GM19328 (cell line): Measurements from ENCODE around the gene ZFP69.
"Not testable (repeated sequence)": the region's sequence is repeated elsewhere in the genome, so short reads cannot be mapped to it uniquely, and the experiment has no call there.

Experiments
- ATAC-seq: cut with Tn5 transposase; IDR thresholded peaks from one replicate; pipeline ENCODE4 v1.9.1; 2021; ENCODE audit warnings: mild to moderate bottlenecking, moderate library complexity; ENCODE audit not compliant: unreplicated experiment

The ZFP69 gene

DNA sequence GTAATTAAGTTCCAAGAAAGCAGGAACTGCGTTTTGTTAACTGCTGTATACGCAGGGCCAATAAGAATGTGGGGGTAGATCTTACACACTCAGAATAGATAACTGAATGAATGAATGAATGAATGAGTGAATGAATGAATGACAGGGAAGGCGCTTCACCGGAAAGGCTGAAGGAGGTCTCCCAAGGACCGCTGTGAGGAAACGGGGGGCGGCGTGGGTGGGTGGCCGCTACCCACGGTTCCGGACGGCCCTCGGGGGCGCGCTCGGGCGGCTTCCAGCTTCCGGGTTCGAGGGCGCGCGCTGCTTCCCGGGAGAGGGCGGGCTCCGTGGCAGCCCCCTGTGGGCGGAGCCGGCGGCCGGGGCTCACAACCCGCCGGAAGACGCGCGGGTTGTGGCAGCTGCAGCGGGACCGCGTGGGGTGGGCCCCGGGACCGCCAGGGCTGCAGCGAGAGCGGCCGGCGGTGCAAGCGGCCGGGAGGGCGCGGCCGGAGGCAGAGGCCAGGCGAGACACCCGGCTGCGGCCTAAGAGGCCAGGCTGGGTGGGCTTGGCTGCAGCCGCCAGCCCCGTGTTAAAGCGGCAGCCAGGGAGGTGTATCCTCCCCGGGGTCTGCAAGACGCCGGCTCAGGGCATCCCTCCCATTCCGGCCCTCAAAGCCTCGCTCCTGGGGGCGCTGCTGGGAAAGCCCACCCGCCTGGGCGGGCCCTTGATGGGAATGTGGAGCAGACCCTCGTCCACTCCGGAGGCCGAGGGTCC, at the start of gene ZFP69:
TSS of gene ZFP69 (plus strand) at position 367 of the 754 bp plus-strand sequence. CDS start 2,072 bp downstream, outside the sequence.
- no peak for ATAC-seq

DNA sequence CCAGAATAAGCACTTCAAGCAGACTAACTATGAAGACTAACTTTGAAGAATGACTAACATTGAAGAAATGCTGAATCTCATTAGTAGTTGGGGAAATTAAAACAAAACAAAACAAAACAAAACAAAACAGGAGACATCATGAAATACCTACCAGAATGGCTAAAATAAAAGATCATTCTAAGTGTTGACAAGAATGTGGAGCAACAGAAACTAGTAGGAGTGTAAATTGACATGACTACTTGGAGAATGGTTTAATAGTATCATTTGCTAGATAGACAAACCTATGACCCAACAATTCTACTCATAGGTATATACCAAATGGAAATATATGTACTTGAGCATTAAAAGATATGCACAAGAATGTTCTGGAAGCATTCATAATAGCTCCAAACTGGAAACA, 45.7 kb upstream of the ZFP69 start:
- ATAC-seq = no peak

DNA sequence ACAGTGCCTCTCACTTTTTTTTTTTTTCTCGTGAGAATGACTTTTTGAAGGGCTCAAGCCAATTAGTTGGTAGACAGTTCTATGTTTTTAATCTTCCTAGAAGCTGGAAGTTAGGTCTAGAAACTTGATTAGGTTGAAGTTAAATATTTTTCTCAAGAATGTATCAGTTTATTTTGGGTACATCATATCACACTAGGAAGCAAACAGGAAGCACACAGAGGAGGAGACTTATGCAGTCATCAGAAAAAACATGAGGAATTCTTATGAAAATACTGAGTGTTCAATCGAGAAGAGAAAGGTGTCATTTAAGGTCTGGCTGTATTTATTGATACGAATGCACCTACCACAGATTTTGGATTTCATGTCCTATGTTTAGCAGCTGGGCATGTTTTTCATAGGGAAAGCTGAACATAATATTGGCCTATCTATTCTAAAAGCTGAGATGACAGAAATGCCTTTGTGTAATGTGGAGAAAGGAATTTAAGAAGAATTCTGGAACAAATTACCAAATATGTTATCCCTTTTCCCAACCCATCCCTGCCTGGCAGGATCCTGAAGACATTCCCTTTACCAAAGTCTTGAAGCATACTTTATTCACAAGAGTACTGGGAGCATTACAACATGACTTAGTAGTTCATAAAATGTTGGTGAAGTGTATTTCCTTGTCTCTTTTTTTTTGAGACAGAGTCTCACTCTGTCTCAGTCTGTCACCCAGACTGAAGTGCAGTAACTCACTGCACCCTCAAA, 44.3 kb upstream of the ZFP69 start:
- no peak for ATAC-seq

DNA sequence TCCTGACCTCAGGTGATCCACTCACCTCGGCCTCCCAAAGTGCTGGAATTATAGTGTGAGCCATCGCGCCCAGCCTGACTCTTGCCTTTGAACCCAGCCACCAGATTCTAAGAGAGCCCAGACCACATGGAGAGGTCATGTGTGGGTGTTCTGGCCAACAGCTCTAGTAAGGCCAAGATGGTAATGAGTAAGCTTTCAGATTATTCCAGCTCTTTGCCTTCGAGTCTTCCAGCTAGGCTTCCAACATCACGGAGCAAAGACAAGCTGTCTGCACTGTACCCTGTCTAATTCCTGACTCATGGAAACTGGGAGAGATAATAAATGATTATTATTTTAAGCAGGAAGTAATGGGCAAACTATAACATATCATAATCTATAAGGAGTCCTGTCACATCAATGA, 41.6 kb upstream of the ZFP69 start:
- no peak for ATAC-seq

DNA sequence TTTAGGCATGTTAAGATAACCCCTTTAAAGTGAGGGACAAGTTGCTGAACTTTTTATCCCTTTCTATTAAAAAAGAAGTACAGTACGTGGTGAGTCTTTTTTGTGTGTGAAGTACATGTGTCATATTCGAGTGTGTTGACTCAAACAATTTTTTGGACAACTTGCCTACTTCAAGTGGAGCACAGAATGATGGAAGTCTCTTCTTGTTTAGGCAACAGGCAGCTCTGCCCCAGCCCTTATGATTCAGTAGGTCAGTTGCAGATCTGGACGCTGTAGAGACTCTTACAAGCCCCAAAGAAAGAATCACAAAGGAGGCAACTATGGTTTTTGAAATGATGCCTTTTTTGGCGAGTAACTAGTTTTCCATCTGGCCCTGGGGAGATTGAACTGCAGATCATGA, 41.2 kb upstream of the ZFP69 start:
- no peak for ATAC-seq

DNA sequence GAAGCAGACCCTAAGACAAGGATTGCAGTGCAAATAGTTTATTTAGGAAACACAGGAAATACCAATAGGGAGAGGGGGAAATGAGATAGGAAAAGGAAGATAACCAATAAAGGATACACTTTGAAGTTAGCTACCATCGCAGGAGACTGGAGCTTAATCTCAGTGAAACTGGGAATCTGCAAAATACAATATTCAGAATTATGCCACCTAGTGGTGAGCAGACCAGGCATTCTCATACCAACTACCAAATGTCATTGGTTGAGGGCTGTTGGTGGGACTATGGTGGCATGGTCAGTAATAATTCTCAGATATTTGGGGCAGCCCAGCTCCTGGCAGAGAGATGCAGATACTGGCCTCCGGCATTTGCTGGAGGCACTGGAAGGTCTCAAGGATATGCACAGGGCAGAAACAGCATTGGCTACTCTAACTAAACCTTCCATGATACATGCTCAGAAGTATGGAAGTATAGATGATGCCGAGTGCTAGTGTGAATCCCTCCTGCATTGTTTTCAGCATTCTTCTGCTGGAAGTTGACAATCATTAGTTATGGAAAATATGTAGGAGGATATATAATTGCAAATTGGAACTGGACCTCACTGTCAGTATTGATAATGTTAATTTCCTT, 38.6 kb upstream of the ZFP69 start:
- ATAC-seq = no peak

DNA sequence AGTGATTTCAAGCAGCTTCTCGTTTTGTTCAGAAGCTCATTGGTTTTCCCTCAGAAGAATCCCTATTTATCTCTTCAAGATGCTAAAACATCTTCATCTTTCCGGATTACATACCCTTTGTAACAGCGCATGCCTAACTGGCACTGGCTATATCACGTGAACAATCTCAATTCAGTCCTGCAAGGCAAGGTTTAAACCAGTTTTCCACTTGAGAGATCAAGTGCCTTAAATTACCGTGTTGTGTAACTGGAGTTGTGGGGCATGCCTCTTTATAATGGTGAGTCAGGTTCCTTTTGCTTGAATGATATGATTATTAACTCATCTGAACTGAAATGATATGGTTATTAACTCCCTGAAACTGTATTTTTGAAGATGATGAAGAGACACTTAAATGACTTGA, 37.8 kb upstream of the ZFP69 start:
- no peak for ATAC-seq

DNA sequence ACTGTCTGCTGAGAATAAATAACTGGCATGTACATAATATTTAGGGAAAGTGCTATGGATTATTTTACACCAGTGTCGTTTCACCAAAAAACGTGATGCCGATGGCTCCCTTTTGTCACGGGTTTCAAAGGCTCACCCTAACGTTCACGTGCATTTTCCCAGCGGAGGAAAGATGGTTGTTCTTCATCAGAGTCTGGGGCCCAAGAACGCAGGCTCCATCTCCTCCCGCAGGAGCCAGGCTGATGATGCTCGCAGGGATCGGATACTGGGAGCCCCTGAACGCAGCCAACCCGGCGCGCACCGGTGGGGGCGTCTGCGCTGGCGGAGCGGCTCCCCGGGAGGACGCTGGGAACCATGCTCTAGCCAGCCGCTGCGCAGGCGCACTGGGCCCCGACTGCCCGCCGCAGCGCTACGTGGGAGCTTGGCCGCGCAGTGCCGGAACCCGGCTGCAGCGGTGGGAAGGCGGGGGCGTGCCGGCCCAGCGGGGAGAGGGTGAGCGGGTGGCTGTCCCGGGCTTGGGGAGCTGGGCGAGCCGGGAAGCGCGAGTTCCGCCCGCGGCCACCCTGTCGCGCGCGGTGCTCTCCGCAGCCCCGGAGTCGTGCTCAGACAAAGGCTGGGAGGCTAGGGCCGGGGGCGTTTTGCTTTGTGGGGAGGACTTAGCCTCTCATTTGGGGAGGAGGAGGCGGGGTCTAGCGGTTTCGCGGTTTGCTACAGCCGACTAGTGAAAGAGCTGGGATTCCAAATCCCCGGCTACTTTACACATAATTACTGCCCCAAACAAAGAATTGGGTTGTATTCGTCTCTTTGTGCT, 27.2 kb upstream of the ZFP69 start, which contains the start of gene ZFP69B:
TSS of gene ZFP69B (plus strand) at position 793 of the 811 bp plus-strand sequence. CDS start 486 bp downstream, outside the sequence.
- ATAC-seq = peak; percentile 77

DNA sequence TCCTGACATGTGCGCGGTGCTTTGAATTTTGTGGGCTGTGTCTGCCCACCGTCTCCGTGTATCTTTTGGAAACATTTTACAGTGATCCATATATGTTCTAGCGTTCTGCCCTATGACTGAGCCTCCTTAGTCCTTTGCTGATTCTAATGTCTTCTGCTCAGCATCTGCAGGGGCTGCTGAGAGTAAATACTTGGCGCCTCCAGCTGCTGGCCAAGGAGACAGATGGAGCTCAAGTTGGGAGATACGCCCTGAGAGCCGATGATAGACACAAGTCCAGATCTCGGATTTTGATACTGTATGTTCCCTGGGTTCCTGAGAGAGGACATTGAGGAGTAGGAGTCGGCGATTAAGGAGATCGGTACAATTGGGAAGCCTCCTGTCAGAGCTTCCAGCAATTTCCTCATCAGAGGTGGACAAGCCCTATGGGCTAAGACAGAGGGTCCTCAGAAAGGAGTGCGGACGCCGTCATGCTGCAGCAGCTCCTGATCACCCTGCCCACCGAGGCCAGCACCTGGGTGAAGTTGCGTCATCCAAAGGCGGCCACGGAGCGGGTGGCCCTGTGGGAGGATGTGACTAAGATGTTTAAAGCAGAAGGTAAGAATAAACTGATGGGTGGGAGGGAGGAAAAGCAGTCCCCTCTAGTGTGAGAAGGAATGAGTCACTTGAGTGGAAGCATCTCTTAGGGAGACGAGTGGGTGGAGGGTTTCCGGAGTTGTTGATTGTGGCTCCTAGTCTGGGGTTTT, 26.4 kb upstream of the ZFP69 start:
- peak; percentile 21 for ATAC-seq

DNA sequence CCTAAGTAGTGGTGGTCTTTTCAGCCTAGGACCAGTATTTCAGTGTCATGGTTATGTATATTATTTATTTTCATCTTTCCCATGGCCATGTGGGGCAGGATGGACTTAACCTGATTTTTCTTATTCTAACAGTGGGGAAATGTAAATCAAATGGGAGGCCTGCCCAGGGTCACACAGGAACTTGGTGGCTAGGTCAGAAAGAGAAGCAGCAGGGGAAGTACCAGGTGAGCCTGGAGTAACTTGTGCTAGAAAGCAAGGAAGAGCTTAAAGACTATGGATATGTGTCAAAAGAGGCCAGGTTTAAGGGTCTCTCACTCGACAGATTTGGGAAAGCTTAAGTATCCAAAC, 25.9 kb upstream of the ZFP69 start:
- ATAC-seq = no peak

DNA sequence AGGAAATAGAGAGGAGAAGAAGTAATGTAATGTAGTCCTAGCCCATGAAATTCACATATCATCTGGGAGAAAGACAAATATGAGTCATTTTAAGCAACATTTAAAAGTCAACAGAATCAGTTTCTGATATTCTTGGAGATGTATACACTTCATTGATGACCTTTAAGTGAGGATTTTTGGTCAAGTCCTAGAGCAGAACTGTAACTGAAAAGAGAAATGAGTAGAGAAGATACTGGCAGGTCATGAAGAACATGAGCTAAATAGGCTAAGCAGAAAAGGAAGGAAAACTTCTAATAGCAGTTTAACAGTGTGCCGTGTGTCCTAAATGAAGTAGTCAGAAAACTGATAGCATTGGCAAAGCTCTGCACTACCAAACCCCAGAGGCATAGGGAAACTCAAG, 22.2 kb upstream of the ZFP69 start:
- ATAC-seq = no peak

DNA sequence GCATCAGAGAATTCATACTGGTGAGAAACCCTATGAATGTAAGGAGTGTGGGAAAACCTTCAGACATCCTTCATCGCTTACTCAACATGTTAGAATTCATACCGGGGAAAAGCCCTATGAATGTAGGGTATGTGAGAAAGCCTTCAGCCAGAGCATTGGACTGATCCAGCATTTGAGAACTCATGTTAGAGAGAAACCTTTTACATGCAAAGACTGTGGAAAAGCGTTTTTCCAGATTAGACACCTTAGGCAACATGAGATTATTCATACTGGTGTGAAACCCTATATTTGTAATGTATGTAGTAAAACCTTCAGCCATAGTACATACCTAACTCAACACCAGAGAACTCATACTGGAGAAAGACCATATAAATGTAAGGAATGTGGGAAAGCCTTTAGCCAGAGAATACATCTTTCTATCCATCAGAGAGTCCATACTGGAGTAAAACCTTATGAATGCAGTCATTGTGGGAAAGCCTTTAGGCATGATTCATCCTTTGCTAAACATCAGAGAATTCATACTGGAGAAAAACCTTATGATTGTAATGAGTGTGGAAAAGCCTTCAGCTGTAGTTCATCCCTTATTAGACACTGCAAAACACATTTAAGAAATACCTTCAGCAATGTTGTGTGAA, 14.0 kb upstream of the ZFP69 start:
- no peak for ATAC-seq

DNA sequence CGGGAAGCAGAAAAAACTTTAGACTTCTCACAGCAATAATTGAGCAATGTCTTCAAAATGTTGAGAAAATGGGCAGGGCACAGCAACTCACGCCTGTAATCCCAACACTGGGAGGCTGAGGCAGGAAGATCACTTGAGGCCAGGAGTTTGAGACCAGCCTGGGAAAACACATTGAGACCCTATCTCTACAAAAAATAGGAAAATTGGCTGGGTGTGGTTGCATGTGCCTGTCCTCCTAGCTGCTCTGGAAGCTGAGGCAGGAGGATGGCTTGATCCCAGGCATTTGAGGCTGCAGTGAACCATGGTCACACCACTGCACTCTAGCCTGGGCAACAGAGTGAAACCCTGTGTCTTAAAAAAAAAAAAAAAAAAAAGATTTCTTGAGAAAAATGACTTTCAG, 7.8 kb upstream of the ZFP69 start:
- no peak for ATAC-seq

DNA sequence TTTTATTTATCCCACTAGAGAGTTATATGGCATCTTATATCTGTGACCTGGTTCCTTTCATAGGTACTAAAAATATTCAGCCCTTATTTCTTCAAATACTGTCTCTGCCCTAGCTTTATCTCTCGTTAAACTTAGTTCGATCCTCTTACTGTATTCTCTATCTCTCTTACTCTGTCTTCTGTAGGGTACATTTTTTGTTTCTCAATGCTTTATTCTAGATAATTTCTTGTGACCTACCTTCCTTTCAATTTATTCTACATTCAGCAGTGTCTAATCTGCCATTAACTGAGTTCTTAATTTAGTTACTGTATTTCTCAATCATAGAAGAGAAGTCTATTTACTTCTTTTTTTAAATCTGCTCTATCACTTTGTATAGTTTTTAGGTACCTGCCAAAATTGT, 1.8 kb upstream of the ZFP69 start:
- no peak for ATAC-seq

DNA sequence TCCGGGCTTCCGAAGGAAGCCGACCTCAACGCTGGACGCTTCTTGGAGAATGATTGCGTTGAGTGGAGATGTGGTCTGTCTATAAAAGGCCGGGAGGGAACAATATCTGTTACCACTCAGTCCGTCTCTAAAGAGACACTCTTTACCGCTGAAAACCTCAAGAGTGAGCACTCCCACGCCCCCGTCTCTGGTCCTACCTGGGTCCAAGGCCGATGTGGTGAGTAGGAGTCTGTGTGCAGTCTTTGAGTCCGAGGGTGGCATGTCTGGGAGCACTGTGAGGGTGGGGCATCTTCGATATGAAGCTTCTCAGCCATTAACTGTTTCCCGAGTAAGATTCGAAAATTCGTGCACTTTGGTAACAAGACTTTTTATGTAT, 576 bp downstream of the ZFP69 start:
- ATAC-seq = no peak

DNA sequence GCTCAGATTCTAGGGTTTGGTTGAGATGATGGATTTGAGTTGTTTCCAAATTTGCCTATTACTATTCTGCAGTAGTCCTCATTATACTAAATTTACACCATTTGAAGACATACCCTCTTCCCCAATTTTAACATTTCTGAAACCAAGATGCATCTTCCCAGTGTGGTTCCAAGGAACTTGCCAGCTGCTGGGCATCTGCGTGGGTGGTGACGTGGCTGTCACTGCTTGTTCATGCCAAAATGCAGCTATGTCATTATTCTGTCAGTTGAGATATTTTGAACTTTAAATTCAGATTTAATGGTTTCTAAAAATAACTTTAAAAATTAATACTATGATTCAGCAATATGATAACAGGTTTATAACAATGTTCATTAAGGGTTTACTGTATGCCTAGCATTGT, 1.2 kb downstream of the ZFP69 start:
- ATAC-seq = no peak

DNA sequence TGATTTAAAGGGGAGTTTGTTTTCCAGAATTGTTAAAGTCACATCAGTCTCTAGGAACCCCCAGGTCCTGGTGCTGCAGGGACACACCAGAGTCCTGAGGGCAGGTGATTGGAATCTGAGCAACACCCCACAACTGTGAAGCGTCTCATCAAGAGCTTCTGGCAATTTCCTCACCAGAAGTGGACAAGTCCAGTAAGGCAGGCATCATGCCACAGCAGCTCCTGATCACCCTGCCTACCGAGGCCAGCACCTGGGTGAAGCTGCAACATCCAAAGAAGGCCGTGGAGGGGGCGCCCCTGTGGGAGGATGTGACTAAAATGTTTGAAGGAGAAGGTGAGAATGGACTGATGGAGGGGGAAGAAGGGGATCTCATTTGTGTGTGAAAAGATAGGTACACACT, 2.1 kb downstream of the ZFP69 start:
- no peak for ATAC-seq

DNA sequence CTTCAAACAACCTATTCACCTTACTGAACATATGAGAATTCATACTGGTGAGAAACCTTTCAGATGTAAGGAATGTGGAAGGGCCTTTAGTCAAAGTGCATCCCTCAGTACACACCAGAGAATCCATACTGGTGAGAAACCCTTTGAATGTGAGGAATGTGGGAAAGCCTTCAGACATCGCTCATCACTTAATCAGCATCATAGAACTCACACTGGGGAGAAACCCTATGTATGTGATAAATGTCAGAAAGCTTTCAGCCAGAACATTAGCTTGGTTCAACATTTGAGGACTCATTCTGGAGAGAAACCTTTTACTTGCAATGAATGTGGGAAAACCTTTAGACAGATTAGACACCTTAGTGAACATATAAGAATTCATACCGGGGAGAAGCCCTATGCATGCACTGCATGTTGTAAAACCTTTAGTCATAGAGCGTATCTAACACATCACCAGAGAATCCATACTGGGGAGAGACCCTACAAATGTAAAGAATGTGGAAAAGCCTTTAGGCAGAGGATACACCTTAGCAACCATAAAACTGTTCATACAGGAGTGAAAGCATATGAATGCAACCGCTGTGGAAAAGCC, 18.3 kb downstream of the ZFP69 start:
- no peak for ATAC-seq

DNA sequence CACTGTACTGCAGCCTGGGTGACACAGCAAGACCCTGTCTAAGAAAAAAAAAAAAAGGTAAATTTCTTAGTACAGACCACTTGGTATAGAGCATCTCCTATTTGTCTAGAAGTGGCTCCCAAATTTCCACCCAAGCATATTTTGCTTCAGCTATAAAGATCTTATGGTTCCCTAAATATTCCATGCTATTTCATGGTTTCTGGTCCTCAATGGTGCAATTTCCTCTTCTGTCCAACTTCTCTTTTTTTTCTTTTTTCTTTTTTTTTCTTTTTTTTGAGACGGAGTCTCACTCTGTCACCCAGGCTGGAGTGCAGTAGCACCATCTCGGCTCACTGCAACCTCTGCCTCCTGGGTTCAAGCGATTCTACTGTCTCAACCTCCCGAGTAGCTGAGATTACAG, 25.6 kb downstream of the ZFP69 start:
- ATAC-seq = not testable (repeated sequence)

DNA sequence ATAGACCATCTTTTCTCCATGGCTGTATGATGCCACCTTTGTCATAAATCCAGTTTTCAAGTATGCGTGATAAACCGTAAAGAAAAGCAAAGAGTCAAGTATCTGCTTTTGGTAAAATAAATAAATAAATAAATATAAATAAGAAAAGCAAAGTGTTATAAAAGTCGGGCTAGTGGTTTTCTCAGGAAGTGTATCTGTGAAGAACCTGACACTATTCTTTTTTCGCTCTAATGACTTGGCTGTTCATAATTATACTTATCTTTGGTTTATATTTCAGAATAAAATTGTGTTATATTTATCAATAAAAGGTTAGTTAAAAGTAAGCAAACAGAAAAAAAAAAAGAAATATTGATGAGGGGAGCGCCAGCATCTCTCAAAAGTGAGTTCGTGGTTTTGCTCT, 30.9 kb downstream of the ZFP69 start:
- ATAC-seq = no peak
